MM.1S (cell line): ENCODE measurements around the gene POLR3E.

Source experiments
- EZH2 ChIP-seq: fragments of 300-600 bp; sonication (generic); optimal IDR thresholded peaks from 2 replicates; pipeline ENCODE3; 2017; ENCODE audit warnings: low read depth, mild to moderate bottlenecking, antibody characterized with exemption, low read length, mixed read lengths
- TF ChIP-seq, protein P1 (sequence below): fragments of 300-600 bp; sonication (generic); IDR thresholded peaks from 2 replicates; pipeline ENCODE4 v1.5.1; 2016; ENCODE audit warnings: antibody characterized with exemption, low read length, mixed read lengths

GRCh38 chr16:22353933-22354541, 56.8 kb downstream of the POLR3E start:
- TF ChIP-seq, protein P1, sequence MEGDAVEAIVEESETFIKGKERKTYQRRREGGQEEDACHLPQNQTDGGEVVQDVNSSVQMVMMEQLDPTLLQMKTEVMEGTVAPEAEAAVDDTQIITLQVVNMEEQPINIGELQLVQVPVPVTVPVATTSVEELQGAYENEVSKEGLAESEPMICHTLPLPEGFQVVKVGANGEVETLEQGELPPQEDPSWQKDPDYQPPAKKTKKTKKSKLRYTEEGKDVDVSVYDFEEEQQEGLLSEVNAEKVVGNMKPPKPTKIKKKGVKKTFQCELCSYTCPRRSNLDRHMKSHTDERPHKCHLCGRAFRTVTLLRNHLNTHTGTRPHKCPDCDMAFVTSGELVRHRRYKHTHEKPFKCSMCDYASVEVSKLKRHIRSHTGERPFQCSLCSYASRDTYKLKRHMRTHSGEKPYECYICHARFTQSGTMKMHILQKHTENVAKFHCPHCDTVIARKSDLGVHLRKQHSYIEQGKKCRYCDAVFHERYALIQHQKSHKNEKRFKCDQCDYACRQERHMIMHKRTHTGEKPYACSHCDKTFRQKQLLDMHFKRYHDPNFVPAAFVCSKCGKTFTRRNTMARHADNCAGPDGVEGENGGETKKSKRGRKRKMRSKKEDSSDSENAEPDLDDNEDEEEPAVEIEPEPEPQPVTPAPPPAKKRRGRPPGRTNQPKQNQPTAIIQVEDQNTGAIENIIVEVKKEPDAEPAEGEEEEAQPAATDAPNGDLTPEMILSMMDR: no peak
- TF ChIP-seq EZH2: no peak
